ENCODE measurements around the gene RPS6KC1.
"Not testable (repeated sequence)": the region's sequence is repeated elsewhere in the genome, so short reads cannot be mapped to it uniquely, and the experiment has no call there.

The RPS6KC1 gene, protein sequence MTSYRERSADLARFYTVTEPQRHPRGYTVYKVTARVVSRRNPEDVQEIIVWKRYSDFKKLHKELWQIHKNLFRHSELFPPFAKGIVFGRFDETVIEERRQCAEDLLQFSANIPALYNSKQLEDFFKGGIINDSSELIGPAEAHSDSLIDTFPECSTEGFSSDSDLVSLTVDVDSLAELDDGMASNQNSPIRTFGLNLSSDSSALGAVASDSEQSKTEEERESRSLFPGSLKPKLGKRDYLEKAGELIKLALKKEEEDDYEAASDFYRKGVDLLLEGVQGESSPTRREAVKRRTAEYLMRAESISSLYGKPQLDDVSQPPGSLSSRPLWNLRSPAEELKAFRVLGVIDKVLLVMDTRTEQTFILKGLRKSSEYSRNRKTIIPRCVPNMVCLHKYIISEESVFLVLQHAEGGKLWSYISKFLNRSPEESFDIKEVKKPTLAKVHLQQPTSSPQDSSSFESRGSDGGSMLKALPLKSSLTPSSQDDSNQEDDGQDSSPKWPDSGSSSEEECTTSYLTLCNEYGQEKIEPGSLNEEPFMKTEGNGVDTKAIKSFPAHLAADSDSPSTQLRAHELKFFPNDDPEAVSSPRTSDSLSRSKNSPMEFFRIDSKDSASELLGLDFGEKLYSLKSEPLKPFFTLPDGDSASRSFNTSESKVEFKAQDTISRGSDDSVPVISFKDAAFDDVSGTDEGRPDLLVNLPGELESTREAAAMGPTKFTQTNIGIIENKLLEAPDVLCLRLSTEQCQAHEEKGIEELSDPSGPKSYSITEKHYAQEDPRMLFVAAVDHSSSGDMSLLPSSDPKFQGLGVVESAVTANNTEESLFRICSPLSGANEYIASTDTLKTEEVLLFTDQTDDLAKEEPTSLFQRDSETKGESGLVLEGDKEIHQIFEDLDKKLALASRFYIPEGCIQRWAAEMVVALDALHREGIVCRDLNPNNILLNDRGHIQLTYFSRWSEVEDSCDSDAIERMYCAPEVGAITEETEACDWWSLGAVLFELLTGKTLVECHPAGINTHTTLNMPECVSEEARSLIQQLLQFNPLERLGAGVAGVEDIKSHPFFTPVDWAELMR

GRCh38 chr1:213051127-213051880 lies at the start of gene RPS6KC1:
Gene RPS6KC1 (plus strand): TSS chr1:213051241. CDS start chr1:213051405, 164 bp downstream.
- peak; percentile 80 for DNase-seq

DNA sequence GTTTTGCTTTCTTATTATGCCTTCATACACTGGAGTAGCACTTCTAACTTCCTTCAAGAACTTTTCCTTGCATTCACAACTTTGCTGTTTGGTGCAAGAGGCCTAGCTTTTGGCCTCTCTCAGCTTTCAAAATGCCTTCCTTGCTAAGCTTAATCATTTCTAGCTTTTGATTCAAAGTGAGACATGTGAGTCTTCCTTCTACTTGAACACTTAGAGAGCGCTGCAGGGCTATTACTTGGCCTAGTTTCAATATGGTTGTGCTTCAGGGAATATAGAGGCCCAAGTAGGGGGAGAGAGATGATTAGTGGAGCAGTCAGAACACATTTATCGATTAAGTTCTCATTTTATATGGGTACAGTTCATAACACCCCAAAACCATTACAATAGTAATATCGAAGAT lies 47.8 kb upstream of the RPS6KC1 start:
- no peak for DNase-seq

- DNase-seq: no peak
These were observed 42.5 kb upstream of the RPS6KC1 start for GRCh38 chr1:213008564-213008963.

DNA sequence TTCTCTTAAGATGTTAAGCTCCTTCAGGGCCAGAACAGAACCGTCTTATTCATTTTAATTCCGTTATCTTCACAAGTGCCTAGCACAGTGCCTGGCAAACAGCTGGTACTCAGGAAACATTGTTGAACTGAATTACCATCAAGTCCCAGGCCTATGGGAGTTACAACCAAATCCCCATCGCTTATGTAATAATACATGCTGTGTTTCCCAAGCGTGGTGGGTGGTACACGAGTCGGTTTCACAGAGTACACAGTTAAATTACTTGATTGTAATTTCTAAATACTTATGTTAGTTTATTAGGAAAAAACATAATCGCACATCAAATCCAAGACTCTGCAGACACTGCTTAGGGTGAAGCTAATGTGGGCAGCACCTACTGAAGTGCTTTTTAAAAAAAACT lies 36.4 kb upstream of the RPS6KC1 start:
- no peak for DNase-seq

- peak; percentile 93 for DNase-seq
These were observed 35.7 kb upstream of the RPS6KC1 start, which contains the start of gene ANGEL2 for GRCh38 chr1:213015099-213016050. Gene ANGEL2 (minus strand): TSS chr1:213015867. CDS start chr1:213015671, 196 bp downstream.

GRCh38 chr1:213017447-213018273 lies 33.4 kb upstream of the RPS6KC1 start:
- DNase-seq: no peak

GRCh38 chr1:213019450-213019849 lies 31.6 kb upstream of the RPS6KC1 start:
- DNase-seq: no peak

GRCh38 chr1:213020016-213020415 lies 31.0 kb upstream of the RPS6KC1 start:
- no peak for DNase-seq

- not testable (repeated sequence) for DNase-seq
These were observed 24.0 kb upstream of the RPS6KC1 start for GRCh38 chr1:213027024-213027423.

DNA sequence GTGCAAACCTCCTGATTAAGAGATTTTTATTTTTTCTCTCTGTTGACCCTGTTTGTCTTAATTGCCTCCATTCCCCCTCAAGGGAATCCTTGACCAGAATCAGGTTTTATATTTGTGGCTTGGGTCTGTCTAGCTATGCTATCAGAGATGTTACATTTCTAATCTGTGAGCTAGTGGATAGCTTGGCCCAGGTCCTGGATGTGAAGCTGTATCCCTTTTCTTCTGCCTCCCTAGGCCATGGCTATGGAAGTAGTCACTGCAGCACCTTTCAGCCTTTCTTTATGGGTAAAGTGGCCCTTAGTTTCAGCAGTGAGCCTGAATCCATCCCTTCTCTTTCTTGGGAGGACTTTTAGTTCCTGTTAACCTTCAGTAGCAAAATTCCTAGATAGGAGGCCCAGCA lies 18.4 kb upstream of the RPS6KC1 start:
- DNase-seq: no peak

- DNase-seq: no peak
These were observed 16.3 kb upstream of the RPS6KC1 start for GRCh38 chr1:213034713-213035112.

DNA sequence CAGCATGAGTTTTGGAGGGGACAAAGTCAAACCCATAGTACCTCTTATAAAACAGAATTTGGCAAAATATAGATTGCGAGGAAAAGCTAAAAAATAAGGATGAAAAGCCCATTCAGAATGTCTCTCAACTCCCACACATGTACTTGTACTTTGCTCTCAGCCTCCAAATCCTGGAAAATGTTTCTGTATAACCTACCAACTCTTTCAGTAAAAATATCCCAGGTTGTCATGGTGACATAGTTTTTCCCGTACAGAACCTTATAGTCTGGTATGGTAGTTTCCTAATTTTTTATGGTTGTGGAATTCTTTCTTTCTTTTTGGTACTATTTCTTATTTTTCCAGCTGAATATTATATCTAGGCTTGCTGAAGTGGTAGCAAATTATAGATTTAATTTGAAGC lies 15.5 kb upstream of the RPS6KC1 start:
- DNase-seq: no peak

DNA sequence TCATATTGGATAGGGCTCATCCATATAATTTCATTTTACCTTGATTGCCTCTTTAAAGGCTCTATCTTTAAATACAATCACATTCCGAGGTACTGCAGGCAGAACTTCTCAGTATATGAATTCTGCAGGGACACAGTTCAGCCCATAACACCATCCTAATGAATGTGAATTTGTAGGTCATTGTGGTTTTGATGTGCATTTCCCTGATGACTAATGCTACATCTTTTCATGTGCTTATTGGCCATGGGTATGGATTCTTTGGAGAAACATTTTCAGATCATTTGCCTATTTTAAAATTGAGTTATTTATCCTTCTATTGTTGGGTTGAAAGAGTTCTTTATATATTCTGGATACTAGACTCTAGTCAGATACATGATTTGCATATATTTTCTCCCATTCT lies 9.6 kb upstream of the RPS6KC1 start:
- DNase-seq: no peak

GRCh38 chr1:213045321-213046226 lies 5.5 kb upstream of the RPS6KC1 start:
- not testable (repeated sequence) for DNase-seq

DNA sequence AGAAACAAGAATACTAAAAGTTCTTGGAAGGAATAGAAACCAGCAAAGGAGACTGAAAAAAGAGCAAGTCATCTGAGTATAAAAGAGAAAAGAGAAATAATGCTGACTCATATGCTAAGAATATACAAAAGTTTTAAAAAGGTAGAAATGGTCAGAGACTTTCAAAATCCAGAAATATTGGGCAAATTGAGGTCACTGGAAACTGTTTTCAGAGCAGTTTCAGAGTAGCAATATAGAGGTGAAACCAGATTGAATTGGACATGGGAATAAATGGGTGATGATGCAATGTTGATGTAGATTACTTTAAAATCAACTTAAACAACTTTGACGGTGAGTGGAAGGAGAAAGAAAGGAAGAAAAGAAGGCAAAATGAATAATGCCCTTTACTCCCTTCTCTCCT lies 1.8 kb upstream of the RPS6KC1 start:
- DNase-seq: no peak

- no peak for DNase-seq
These were observed 305 bp upstream of the RPS6KC1 start for GRCh38 chr1:213050745-213051126.

DNA sequence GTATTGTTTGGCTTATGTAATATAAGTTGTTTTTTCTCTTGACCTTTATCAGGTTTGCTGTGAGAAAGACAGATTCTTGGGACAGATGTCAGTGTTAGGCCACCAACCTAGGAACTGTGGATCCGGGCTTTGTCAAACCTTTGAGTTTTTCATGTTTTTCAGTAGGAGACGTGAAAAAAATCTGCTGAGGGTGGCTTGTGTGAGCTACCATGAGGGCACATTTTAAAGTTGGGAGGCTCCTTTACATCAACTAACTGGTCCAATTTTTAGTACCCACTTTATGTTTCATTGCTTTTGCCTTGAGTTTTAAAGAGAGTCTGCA lies 801 bp downstream of the RPS6KC1 start:
- no peak for DNase-seq

- DNase-seq: no peak
These were observed 2.4 kb downstream of the RPS6KC1 start for GRCh38 chr1:213053455-213053854.

DNA sequence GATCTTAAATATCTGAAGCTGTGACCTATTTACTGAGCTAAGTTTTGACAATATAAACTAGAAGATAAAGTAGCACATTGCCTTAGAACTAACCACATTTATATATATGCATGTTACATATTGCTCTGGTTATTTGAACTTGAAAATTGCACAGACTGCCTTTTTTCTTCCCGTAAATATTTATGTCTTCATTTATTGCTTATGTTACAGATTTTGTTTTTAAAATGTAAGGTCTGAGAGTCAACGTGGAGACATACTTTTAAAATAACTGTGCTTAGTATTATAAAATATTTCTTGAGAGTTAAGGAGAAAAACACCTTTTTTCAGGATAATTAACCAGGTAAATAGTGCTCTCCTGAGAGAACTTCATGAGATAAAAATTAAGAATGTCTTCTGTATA lies 3.1 kb downstream of the RPS6KC1 start:
- no peak for DNase-seq

Measured in NCI-H510A treated with DMSO at 0.1 percent for 48 hours (cell line).